Measurements from ENCODE around the gene MAP3K10.

- TF ChIP-seq, protein P1, sequence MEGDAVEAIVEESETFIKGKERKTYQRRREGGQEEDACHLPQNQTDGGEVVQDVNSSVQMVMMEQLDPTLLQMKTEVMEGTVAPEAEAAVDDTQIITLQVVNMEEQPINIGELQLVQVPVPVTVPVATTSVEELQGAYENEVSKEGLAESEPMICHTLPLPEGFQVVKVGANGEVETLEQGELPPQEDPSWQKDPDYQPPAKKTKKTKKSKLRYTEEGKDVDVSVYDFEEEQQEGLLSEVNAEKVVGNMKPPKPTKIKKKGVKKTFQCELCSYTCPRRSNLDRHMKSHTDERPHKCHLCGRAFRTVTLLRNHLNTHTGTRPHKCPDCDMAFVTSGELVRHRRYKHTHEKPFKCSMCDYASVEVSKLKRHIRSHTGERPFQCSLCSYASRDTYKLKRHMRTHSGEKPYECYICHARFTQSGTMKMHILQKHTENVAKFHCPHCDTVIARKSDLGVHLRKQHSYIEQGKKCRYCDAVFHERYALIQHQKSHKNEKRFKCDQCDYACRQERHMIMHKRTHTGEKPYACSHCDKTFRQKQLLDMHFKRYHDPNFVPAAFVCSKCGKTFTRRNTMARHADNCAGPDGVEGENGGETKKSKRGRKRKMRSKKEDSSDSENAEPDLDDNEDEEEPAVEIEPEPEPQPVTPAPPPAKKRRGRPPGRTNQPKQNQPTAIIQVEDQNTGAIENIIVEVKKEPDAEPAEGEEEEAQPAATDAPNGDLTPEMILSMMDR (IDR thresholded peaks at IDR 0.05; ENCODE audit: low read depth, low read length): no peak
- no peak for TF ChIP-seq MAX (IDR thresholded peaks at IDR 0.05; ENCODE audit: low read depth, low read length)
Observed at GRCh38 chr19:40223135-40223822, 32.1 kb downstream of the MAP3K10 start.

All from NB4 (cell line).